Body of pancreas (tissue), 4 donors: ENCODE results near the gene NBPF1.
"Not testable (repeated sequence)": the region's sequence is repeated elsewhere in the genome, so short reads cannot be mapped to it uniquely, and the experiment has no call there.

Experiments used
- CTCF ChIP-seq, 7 experiments: fragments of 450-650 bp in 4 of 7; fragments of 200-600 bp in 3 of 7; sonication (generic) in 3 of 7; IDR thresholded peaks; one replicate each; pipeline ENCODE4 v1.5.1; 2016 to 2019; ENCODE audit warnings: antibody characterized with exemption in 7 of 7
- POLR2A ChIP-seq, 3 donors: fragments of 450-650 bp; IDR thresholded peaks; one replicate each; pipeline ENCODE4 v1.6.1; 2016; ENCODE audit warnings: antibody characterized with exemption in 3 of 3, mild to moderate bottlenecking in 2 of 3

- TF ChIP-seq POLR2A (IDR thresholded peaks at IDR 0.05): not testable (repeated sequence)
- peak in 1 of 7 experiments; percentile 20 for TF ChIP-seq CTCF (IDR thresholded peaks at IDR 0.05)
These were observed 10.7 kb upstream of the NBPF1 start for GRCh38 chr1:16623812-16624719.
